ENCODE data around the gene TRIM63. TPM values are rescaled to one million over a fixed set of nuclear protein-coding genes. Genes with fewer than 3 reads are reported as not detected.

The TRIM63 gene
- polyA plus RNA-seq, 1 donor = 47.4 TPM

- DNase-seq (ENCODE audit: low read depth) = no peak
Observed at GRCh38 chr1:26084844-26085243, 17.4 kb upstream of the TRIM63 start.

- DNase-seq (ENCODE audit: low read depth) = no peak
Observed at GRCh38 chr1:26084091-26084561, 16.7 kb upstream of the TRIM63 start.

- DNase-seq (ENCODE audit: low read depth) = no peak
Observed at GRCh38 chr1:26083208-26083607, 15.8 kb upstream of the TRIM63 start.

- DNase-seq (ENCODE audit: low read depth) = no peak
Observed at GRCh38 chr1:26082020-26082350, 14.6 kb upstream of the TRIM63 start.

GRCh38 chr1:26081267-26082019 is 14.0 kb upstream of the TRIM63 start:
- DNase-seq (ENCODE audit: low read depth) = no peak

GRCh38 chr1:26079960-26080814 is 12.8 kb upstream of the TRIM63 start:
- no peak for DNase-seq (ENCODE audit: low read depth)

- DNase-seq (ENCODE audit: low read depth) = no peak
Observed at GRCh38 chr1:26079178-26079563, 11.7 kb upstream of the TRIM63 start.

GRCh38 chr1:26078286-26079177 is 11.1 kb upstream of the TRIM63 start:
- no peak for DNase-seq (ENCODE audit: low read depth)

GRCh38 chr1:26077524-26077923 is 10.1 kb upstream of the TRIM63 start:
- no peak for DNase-seq (ENCODE audit: low read depth)

GRCh38 chr1:26075421-26076144 is 8.2 kb upstream of the TRIM63 start:
- no peak for DNase-seq (ENCODE audit: low read depth)

- DNase-seq (ENCODE audit: low read depth) = no peak
Observed at GRCh38 chr1:26072305-26072704, 4.9 kb upstream of the TRIM63 start.

GRCh38 chr1:26070963-26071342 is 3.5 kb upstream of the TRIM63 start:
- DNase-seq (ENCODE audit: low read depth) = no peak

- DNase-seq (ENCODE audit: low read depth) = no peak
Observed at GRCh38 chr1:26070296-26070962, 3.0 kb upstream of the TRIM63 start.

GRCh38 chr1:26069941-26070295 is 2.5 kb upstream of the TRIM63 start:
- DNase-seq (ENCODE audit: low read depth) = no peak

- no peak for DNase-seq (ENCODE audit: low read depth)
Observed at GRCh38 chr1:26066857-26067256, 573 bp downstream of the TRIM63 start.

GRCh38 chr1:26066160-26066559 is 1.3 kb downstream of the TRIM63 start:
- DNase-seq (ENCODE audit: low read depth) = no peak

- DNase-seq (ENCODE audit: low read depth) = no peak
Observed at GRCh38 chr1:26064553-26064952, 2.9 kb downstream of the TRIM63 start.

GRCh38 chr1:26060832-26061574 is 6.4 kb downstream of the TRIM63 start:
- no peak for DNase-seq (ENCODE audit: low read depth)

GRCh38 chr1:26059906-26060305 is 7.5 kb downstream of the TRIM63 start:
- no peak for DNase-seq (ENCODE audit: low read depth)

- no peak for DNase-seq (ENCODE audit: low read depth)
Observed at GRCh38 chr1:26058052-26058595, 9.3 kb downstream of the TRIM63 start.
